DND-41 (cell line): ENCODE results near the gene PADI4.

ENCODE experiments used
- ATAC-seq: fragments of 200-7000 bp; cut with Tn5 transposase; 3 replicates; pipeline ENCODE4 v1.9.1; 2021; ENCODE audit warnings: low read depth; ENCODE audit not compliant: insufficient read depth
- DNase-seq: peaks from one replicate; pipeline ENCODE4 v3.0.0-alpha.2; 2020
- H2AFZ ChIP-seq: 2 replicates; pipeline ENCODE4 v1.6.0; 2012; ENCODE audit warnings: low read depth, low read length
- H3K27ac ChIP-seq: 2 replicates; pipeline ENCODE4 v1.5.1; 2012; ENCODE audit warnings: low read length, inconsistent platforms
- H3K27me3 ChIP-seq: fragments of 200-600 bp; sonication (generic); 2 replicates; pipeline ENCODE4 v1.6.0; 2012; ENCODE audit warnings: low read length, mild to moderate bottlenecking, inconsistent platforms; ENCODE audit not compliant: insufficient read depth, poor library complexity
- H3K36me3 ChIP-seq: 2 replicates; pipeline ENCODE4 v1.5.1; 2012; ENCODE audit warnings: low read length, inconsistent platforms; ENCODE audit not compliant: insufficient read depth
- H3K4me1 ChIP-seq: 2 replicates; pipeline ENCODE4 v1.5.1; 2012; ENCODE audit warnings: mild to moderate bottlenecking, low read length; ENCODE audit not compliant: insufficient read depth
- H3K4me2 ChIP-seq: 2 replicates; pipeline ENCODE4 v1.6.0; 2012; ENCODE audit warnings: mild to moderate bottlenecking, moderate library complexity, low read length, inconsistent platforms; ENCODE audit not compliant: insufficient read depth
- H3K4me3 ChIP-seq, 2 experiments: fragments of 200-600 bp in 1 of 2; shearing (Covaris generic) in 1 of 2; 2 replicates each; pipeline ENCODE4 v1.5.1; 2012 to 2016; ENCODE audit warnings: inconsistent platforms in 2 of 2, low read length in 2 of 2, mild to moderate bottlenecking in 2 of 2, low read depth in 1 of 2, moderate library complexity in 1 of 2
- H3K79me2 ChIP-seq: 2 replicates; pipeline ENCODE4 v1.6.0; 2012; ENCODE audit warnings: low read length, inconsistent platforms; ENCODE audit not compliant: insufficient read depth
- H3K9ac ChIP-seq: 2 replicates; pipeline ENCODE4 v1.6.0; 2012; ENCODE audit warnings: low read depth, mild to moderate bottlenecking, inconsistent platforms, low read length, moderate library complexity
- H3K9me3 ChIP-seq: 2 replicates; pipeline ENCODE4 v1.5.1; 2012; ENCODE audit warnings: low read length, moderate library complexity, mild to moderate bottlenecking, inconsistent platforms; ENCODE audit not compliant: insufficient read depth, severe bottlenecking
- H4K20me1 ChIP-seq: 2 replicates; pipeline ENCODE4 v1.6.0; 2012; ENCODE audit warnings: low read length; ENCODE audit not compliant: insufficient read depth
- CTCF ChIP-seq: IDR thresholded peaks from 2 replicates; pipeline ENCODE4 v1.5.1; 2012; ENCODE audit warnings: borderline replicate concordance, low read length, moderate library complexity, mild to moderate bottlenecking; ENCODE audit not compliant: poor library complexity, severe bottlenecking; ENCODE audit errors: extremely low read depth
- EZH2 ChIP-seq: IDR thresholded peaks from 3 replicates; pipeline ENCODE4 v1.6.1; 2012; ENCODE audit warnings: borderline replicate concordance, low read depth, mild to moderate bottlenecking, moderate library complexity, low read length, inconsistent platforms; ENCODE audit not compliant: severe bottlenecking

Gene PADI4

GRCh38 chr1:17292299-17293160 is 15.5 kb upstream of the PADI4 start:
- H3K4me3 ChIP-seq = no peak overlapping the region
- TF ChIP-seq CTCF = no peak
- TF ChIP-seq EZH2 = no peak
- H3K27me3 ChIP-seq = no peaks in the 10 kb centered on the region
- ATAC-seq (no peak), DNase-seq (no peak)
- no peaks in the 10 kb centered on the region for H3K9me3 ChIP-seq
- H3K27ac ChIP-seq = no peak overlapping the region
- no peak overlapping the region for H3K9ac ChIP-seq
- no peaks in the 10 kb centered on the region for H3K36me3 ChIP-seq
- no peaks in the 10 kb centered on the region for H4K20me1 ChIP-seq
- H3K4me2 ChIP-seq = no peak overlapping the region
- H3K4me1 ChIP-seq = no peaks in the 10 kb centered on the region
- H2AFZ ChIP-seq = no peak overlapping the region
- H3K79me2 ChIP-seq = no peaks in the 10 kb centered on the region

GRCh38 chr1:17293681-17294425 is 14.1 kb upstream of the PADI4 start:
- Histone ChIP-seq H3K4me3 (no peak overlapping the region), H3K79me2 (no peaks in the 10 kb centered on the region), H3K9ac (no peak overlapping the region), H3K4me2 (no peak overlapping the region), H3K27me3 (no peaks in the 10 kb centered on the region), H3K27ac (no peak overlapping the region), H3K4me1 (no peaks in the 10 kb centered on the region), H3K36me3 (no peaks in the 10 kb centered on the region), H2AFZ (no peak overlapping the region), H4K20me1 (no peaks in the 10 kb centered on the region), H3K9me3 (no peaks in the 10 kb centered on the region)
- TF ChIP-seq EZH2 (no peak), CTCF (no peak)
- DNase-seq = no peak
- no peak for ATAC-seq

- H2AFZ ChIP-seq = no peak overlapping the region
- no peaks in the 10 kb centered on the region for H3K4me1 ChIP-seq
- no peaks in the 10 kb centered on the region for H3K9me3 ChIP-seq
- no peaks in the 10 kb centered on the region for H3K79me2 ChIP-seq
- no peak overlapping the region for H3K4me3 ChIP-seq
- no peaks in the 10 kb centered on the region for H3K27me3 ChIP-seq
- DNase-seq (no peak), ATAC-seq (no peak)
- TF ChIP-seq CTCF = no peak
- no peak for TF ChIP-seq EZH2
- no peak overlapping the region for H3K27ac ChIP-seq
- no peak overlapping the region for H3K4me2 ChIP-seq
- no peaks in the 10 kb centered on the region for H4K20me1 ChIP-seq
- H3K9ac ChIP-seq = no peak overlapping the region
- H3K36me3 ChIP-seq = no peaks in the 10 kb centered on the region
These were observed 12.7 kb upstream of the PADI4 start for GRCh38 chr1:17295292-17295691.
